ENCODE measurements around the gene ADAMTS19.

DNA sequence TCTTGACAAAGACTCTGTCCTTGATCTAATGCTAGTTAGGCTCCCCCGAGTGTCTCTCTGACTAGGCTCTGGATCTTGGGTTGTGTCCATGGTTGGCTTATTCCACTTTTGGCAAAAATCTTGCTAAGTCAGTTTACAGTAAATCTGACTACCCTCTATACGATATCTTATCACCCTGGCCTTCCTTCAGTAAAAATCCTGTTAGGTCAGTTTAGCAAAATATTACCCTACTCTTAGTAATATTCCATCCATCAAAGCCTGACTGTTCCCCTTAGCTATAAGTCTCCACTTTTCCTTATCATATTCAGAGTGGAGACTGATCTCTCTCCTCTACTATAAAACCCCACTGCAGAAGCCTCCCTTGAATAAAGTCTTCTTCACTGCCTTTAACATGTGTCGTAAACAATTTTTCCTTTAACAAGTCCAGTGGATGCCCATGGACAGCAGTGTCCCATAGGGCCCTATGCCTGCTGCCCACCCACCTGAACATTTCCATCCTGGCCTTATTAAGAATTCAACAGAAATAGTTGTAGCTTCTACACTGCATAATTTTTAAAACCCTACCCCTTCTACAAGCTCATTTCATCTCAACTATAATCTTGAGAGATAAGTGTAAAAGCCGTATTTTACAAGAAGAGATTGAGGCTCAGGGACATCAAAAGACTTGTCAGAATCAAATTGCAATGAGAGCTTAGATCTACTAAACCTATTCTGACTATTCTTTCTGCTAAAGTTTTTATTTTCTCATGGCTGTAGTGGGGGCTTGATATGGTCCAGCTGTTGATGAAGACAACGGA, 310.1 kb downstream of the ADAMTS19 start:
- TF ChIP-seq POLR2A (IDR thresholded peaks at IDR 0.05), result no peak
- TF ChIP-seq, protein P1, sequence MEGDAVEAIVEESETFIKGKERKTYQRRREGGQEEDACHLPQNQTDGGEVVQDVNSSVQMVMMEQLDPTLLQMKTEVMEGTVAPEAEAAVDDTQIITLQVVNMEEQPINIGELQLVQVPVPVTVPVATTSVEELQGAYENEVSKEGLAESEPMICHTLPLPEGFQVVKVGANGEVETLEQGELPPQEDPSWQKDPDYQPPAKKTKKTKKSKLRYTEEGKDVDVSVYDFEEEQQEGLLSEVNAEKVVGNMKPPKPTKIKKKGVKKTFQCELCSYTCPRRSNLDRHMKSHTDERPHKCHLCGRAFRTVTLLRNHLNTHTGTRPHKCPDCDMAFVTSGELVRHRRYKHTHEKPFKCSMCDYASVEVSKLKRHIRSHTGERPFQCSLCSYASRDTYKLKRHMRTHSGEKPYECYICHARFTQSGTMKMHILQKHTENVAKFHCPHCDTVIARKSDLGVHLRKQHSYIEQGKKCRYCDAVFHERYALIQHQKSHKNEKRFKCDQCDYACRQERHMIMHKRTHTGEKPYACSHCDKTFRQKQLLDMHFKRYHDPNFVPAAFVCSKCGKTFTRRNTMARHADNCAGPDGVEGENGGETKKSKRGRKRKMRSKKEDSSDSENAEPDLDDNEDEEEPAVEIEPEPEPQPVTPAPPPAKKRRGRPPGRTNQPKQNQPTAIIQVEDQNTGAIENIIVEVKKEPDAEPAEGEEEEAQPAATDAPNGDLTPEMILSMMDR (IDR thresholded peaks at IDR 0.05), result no peak

All from tibial nerve (tissue), 3 donors.